HG02840 (cell line): ENCODE data around the gene CLIC5.

ENCODE experiments used
- ATAC-seq: cut with Tn5 transposase; IDR thresholded peaks from one replicate; pipeline ENCODE4 v1.9.1; 2021; ENCODE audit warnings: mild to moderate bottlenecking, moderate library complexity, moderate number of reproducible peaks; ENCODE audit not compliant: unreplicated experiment, low FRiP score

CLIC5 gene

GRCh38 chr6:45966797-45967196 is 48.9 kb downstream of the CLIC5 start:
- no peak for ATAC-seq

GRCh38 chr6:45966340-45966739 is 49.3 kb downstream of the CLIC5 start:
- no peak for ATAC-seq

- ATAC-seq, result no peak
Observed at GRCh38 chr6:45965792-45966191, 49.9 kb downstream of the CLIC5 start.

- ATAC-seq, result no peak
Observed at GRCh38 chr6:45965007-45965406, 50.7 kb downstream of the CLIC5 start.

GRCh38 chr6:45964300-45964699 is 51.4 kb downstream of the CLIC5 start:
- no peak for ATAC-seq

- ATAC-seq, result no peak
Observed at GRCh38 chr6:45963896-45964295, 51.8 kb downstream of the CLIC5 start.

- no peak for ATAC-seq
Observed at GRCh38 chr6:45961125-45961524, 54.5 kb downstream of the CLIC5 start.

GRCh38 chr6:45959534-45960145 is 56.0 kb downstream of the CLIC5 start:
- ATAC-seq, result no peak

- no peak for ATAC-seq
Observed at GRCh38 chr6:45956663-45957062, 59.0 kb downstream of the CLIC5 start.

GRCh38 chr6:45956176-45956575 is 59.5 kb downstream of the CLIC5 start:
- no peak for ATAC-seq

- no peak for ATAC-seq
Observed at GRCh38 chr6:45955597-45955996, 60.1 kb downstream of the CLIC5 start.

- ATAC-seq, result no peak
Observed at GRCh38 chr6:45952546-45952945, 63.1 kb downstream of the CLIC5 start.

- ATAC-seq, result no peak
Observed at GRCh38 chr6:45952168-45952529, 63.5 kb downstream of the CLIC5 start.

GRCh38 chr6:45951321-45952167 is 64.1 kb downstream of the CLIC5 start:
- no peak for ATAC-seq

- no peak for ATAC-seq
Observed at GRCh38 chr6:45949256-45949655, 66.4 kb downstream of the CLIC5 start.

GRCh38 chr6:45947807-45948206 is 67.9 kb downstream of the CLIC5 start:
- no peak for ATAC-seq

GRCh38 chr6:45946887-45947286 is 68.8 kb downstream of the CLIC5 start:
- ATAC-seq, result no peak

GRCh38 chr6:45946352-45946751 is 69.3 kb downstream of the CLIC5 start:
- ATAC-seq, result no peak

GRCh38 chr6:45942953-45943352 is 72.7 kb downstream of the CLIC5 start:
- ATAC-seq, result no peak

- no peak for ATAC-seq
Observed at GRCh38 chr6:45933855-45934254, 81.8 kb downstream of the CLIC5 start.

- ATAC-seq, result no peak
Observed at GRCh38 chr6:45931232-45931631, 84.4 kb downstream of the CLIC5 start.

- no peak for ATAC-seq
Observed at GRCh38 chr6:45930420-45931040, 85.1 kb downstream of the CLIC5 start.
